ENCODE results near the gene PRRC2C. TPM values are rescaled to one million over a fixed set of nuclear protein-coding genes. Genes with fewer than 3 reads are reported as not detected.
"Not testable (repeated sequence)": the region's sequence is repeated elsewhere in the genome, so short reads cannot be mapped to it uniquely, and the experiment has no call there.

Gene PRRC2C
- total and polyA plus RNA-seq, 2 of the 13 experiments (the other 11 are each of a cell fraction or from before 2014, with no cell fraction given) = 46.2 to 57.0 TPM

DNA sequence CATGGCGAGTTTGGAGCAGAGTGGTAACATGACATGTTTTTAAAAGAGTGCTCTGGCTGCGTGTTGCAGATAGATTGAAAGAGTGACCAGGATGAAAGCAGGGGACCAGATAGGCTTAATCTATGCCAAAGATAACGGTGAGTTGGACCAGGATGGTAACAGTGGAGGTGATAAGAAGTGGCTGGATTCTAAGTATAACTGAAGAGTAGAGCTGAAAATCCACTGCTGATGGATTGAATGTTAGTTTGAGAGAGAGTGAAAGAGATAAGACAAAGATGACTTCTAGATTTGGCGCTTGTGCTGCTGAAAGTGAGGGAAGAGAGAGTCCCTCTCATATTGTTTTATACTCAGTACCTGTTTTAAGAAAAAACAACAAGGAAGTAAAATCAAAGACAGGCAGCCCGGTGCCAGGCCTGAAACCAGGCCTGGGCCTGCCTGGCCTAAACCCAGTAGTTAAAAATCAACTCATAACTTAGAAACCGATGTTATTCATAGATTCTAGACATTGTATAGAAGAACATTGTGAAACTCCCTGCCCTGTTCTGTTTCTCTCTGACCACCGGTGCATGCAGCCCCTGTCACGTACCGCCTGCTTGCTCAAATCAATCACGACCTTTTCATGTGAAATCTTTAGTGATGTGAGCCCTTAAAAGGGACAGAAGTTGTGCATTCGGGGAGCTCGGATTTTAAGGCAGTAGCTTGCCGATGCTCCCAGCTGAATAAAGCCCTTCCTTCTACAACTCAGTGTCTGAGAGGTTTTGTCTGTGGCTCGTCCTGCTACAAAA is 130.0 kb downstream of the PRRC2C start:
- H3K79me2 ChIP-seq (ENCODE audit: insufficient read depth, low read length); H3K4me3 ChIP-seq (replicated peaks in 1 of 3; ENCODE audit: insufficient read depth in 1 of 3, low read depth in 2 of 3, low read length in 3 of 3); DNase-seq (ENCODE audit: low spot score); H4K20me1 ChIP-seq (ENCODE audit: insufficient read depth, low read length); intact Hi-C loops (cut with micrococcal nuclease; ENCODE audit: unreplicated experiment); POLR2A ChIA-PET; H3K9me3 ChIP-seq (ENCODE audit: low read length); H3K27ac ChIP-seq (ENCODE audit: extremely low read length, insufficient read depth, low read length); H2AFZ ChIP-seq (ENCODE audit: low read length); H3K36me3 ChIP-seq (replicated peaks in 1 of 2; ENCODE audit: control insufficient read depth in 1 of 2, insufficient read depth in 2 of 2, low read length in 2 of 2); H3K9ac ChIP-seq (ENCODE audit: insufficient read depth, low read depth, low read length); H3K27me3 ChIP-seq (ENCODE audit: control insufficient read depth in 1 of 2, insufficient read depth in 2 of 2, low read length in 2 of 2); in situ Hi-C loops (cut with HindIII; ENCODE audit: extremely low pct_ligation_motif_present, low pct_unique_long_range_greater_than_20kb); FAIRE-seq; H3K4me1 ChIP-seq (ENCODE audit: insufficient read depth, low read length); BruUV-seq (replicated peaks); H3K4me2 ChIP-seq (ENCODE audit: low read depth, low read length); CTCF ChIA-PET (ENCODE audit: low intra/inter-chr PET ratio, low total read pairs): not testable (repeated sequence)
- 25% methylated on average over 13 of the region's 14 CpGs for WGBS (ENCODE audit: low lambda C conversion rate)
- ATAC-seq = peak; percentile 35; the same call in 2 of the 3 replicates

DNA sequence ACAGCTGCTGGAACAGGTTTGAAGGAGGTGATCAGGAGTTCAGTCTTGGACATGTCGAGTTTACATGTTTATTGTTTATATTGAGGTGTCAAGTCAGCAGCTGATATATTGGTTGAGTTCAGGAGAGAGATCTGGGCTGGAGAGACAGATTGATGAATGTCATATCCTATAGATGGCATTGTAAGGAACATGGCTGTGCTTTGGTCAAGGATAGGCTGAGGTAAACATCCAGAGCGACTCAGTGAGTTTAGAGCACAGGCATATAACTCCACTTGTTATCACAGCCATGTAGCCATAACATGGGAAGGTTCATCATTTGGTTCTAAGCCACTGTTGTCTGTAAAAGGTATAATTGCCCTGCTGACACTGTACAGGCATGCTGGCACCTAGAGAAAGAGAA is 131.3 kb downstream of the PRRC2C start:
- Histone ChIP-seq H3K4me1 (ENCODE audit: insufficient read depth, low read length) (peaks cover 12% of the 10 kb centered on the region; the same call in 1 of the 2 replicates), H3K79me2 (ENCODE audit: insufficient read depth, low read length) (no peaks in the 10 kb centered on the region), H3K9me3 (ENCODE audit: low read length) (no peaks in the 10 kb centered on the region), H3K27ac (ENCODE audit: extremely low read length, insufficient read depth, low read length) (no peak overlapping the region), H4K20me1 (ENCODE audit: insufficient read depth, low read length) (no peaks in the 10 kb centered on the region), H3K4me3 (replicated peaks in 1 of 3; ENCODE audit: insufficient read depth in 1 of 3, low read depth in 2 of 3, low read length in 3 of 3) (no peak overlapping the region), H3K36me3 (replicated peaks in 1 of 2; ENCODE audit: control insufficient read depth in 1 of 2, insufficient read depth in 2 of 2, low read length in 2 of 2) (no peaks in the 10 kb centered on the region), H3K9ac (ENCODE audit: insufficient read depth, low read depth, low read length) (no peak overlapping the region), H3K27me3 (ENCODE audit: control insufficient read depth in 1 of 2, insufficient read depth in 2 of 2, low read length in 2 of 2) (no peaks in the 10 kb centered on the region; a peak in 1 of 5 replicates), H2AFZ (ENCODE audit: low read length) (no peak overlapping the region), H3K4me2 (ENCODE audit: low read depth, low read length) (no peak overlapping the region)
- intact Hi-C loops (cut with micrococcal nuclease; ENCODE audit: unreplicated experiment) (no loop called here), in situ Hi-C loops (cut with HindIII; ENCODE audit: extremely low pct_ligation_motif_present, low pct_unique_long_range_greater_than_20kb) (no loop called here)
- TF ChIP-seq ZNF20 (CRISPR knock-in tag; IDR thresholded peaks at IDR 0.05) = no peak
- ATAC-seq (no peak), FAIRE-seq (no peak), DNase-seq (ENCODE audit: low spot score) (no peak)
- ChIA-PET POLR2A (no interaction called here), CTCF (ENCODE audit: low intra/inter-chr PET ratio, low total read pairs) (no interaction called here)
- BruUV-seq (replicated peaks) = no TSS peak
- WGBS (ENCODE audit: low lambda C conversion rate) = 34% methylated on average over 2 of the region's 2 CpGs

Measured in HepG2 (cell line).